K562 (cell line): ENCODE data around the gene ABCA7. TPM values are rescaled to one million over a fixed set of nuclear protein-coding genes. Genes with fewer than 3 reads are reported as not detected.

Source experiments
- CBX5 ChIP-seq: IDR thresholded peaks from 2 replicates; pipeline ENCODE4 v1.6.1; 2014; ENCODE audit warnings: low read depth, borderline replicate concordance
- FOXA3 ChIP-seq, 2 experiments: fragments of 450-650 bp in 1 of 2; sonication (generic) in 1 of 2; formaldehyde crosslinking; IDR thresholded peaks in 1 of 2; conservative IDR thresholded peaks in 1 of 2; 2 replicates each; pipeline versions ENCODE4 v1.4.0 to v1.8.0; 2020 to 2022; ENCODE audit warnings: mild to moderate bottlenecking in 2 of 2, missing genetic modification reagents in 1 of 2
- GTF2F1 ChIP-seq: IDR thresholded peaks from 2 replicates; pipeline ENCODE4 v1.6.1; 2011; ENCODE audit warnings: low read depth, low read length, improper control_type of control experiment
- HINFP ChIP-seq: fragments of 450-650 bp; conservative IDR thresholded peaks from 2 replicates; pipeline ENCODE4 v1.6.1; 2016; ENCODE audit warnings: missing genetic modification characterization, low read depth, mild to moderate bottlenecking, control low read depth, missing compliant biosample characterization
- JUNB ChIP-seq: fragments of 450-650 bp; formaldehyde crosslinking; conservative IDR thresholded peaks from 2 replicates; pipeline ENCODE4 v1.4.0; 2020; ENCODE audit warnings: mild to moderate bottlenecking
- MAFK ChIP-seq: IDR thresholded peaks from 2 replicates; pipeline ENCODE4 v1.6.1; 2011; ENCODE audit warnings: low read length, improper control_type of control experiment
- MYBL2 ChIP-seq, 2 experiments: fragments of 450-650 bp in 1 of 2; sonication (generic) in 1 of 2; formaldehyde crosslinking in 1 of 2; IDR thresholded peaks; 2 replicates each; pipeline versions ENCODE4 v1.6.1 to v1.8.1; 2017 to 2022; ENCODE audit warnings: borderline replicate concordance in 1 of 2, inconsistent platforms in 1 of 2, low read depth in 1 of 2, mild to moderate bottlenecking in 1 of 2, missing genetic modification reagents in 1 of 2, moderate library complexity in 1 of 2
- RUNX1 ChIP-seq: sonication (generic); IDR thresholded peaks from 2 replicates; pipeline ENCODE4 v1.6.1; 2016; ENCODE audit warnings: antibody characterized with exemption, low read depth
- ZBTB11 ChIP-seq, 3 experiments: fragments of 200-800 bp in 1 of 3; fragments of 250-450 bp in 1 of 3; fragments of 450-650 bp in 1 of 3; sonication (Bioruptor Pico) in 1 of 3; sonication (Bioruptor generic) in 1 of 3; formaldehyde crosslinking in 1 of 3; IDR thresholded peaks; 2 replicates each; pipeline versions ENCODE4 v1.6.1 to v1.8.0; 2016 to 2022; ENCODE audit warnings: mild to moderate bottlenecking in 2 of 3, missing genetic modification characterization in 2 of 3, missing compliant biosample characterization in 1 of 3, moderate library complexity in 1 of 3
- ZBTB43 ChIP-seq: sonication (generic); formaldehyde crosslinking; IDR thresholded peaks from 2 replicates; pipeline ENCODE4 v1.8.0; 2023; ENCODE audit warnings: mild to moderate bottlenecking, missing genetic modification reagents
- ZNF174 ChIP-seq: fragments of 250-450 bp; sonication (Bioruptor Pico); IDR thresholded peaks from 2 replicates; pipeline ENCODE4 v1.4.0; 2020; ENCODE audit warnings: mild to moderate bottlenecking
- ZNF407 ChIP-seq: fragments of 450-650 bp; IDR thresholded peaks from 2 replicates; pipeline ENCODE4 v1.6.1; 2016; ENCODE audit warnings: low read depth
- polyA plus RNA-seq, 8 experiments: library from polyadenylated mRNA; depleted of rRNA in 4 of 8; stranded (reverse) in 5 of 8; unstranded in 3 of 8; fragments of >200 nt; fragmentation: Nextera tagmentation in 2 of 8; fragmentation: Illumina TruSeq in 1 of 8; extraction: Ambion mirVana in 2 of 8; extraction: Trizol in 1 of 8; gene quantifications; 2 replicates each; pipeline versions ENCODE4 v1.2.1 to v1.2.3, GENCODE V29; 2011 to 2014; ENCODE audit warnings: inconsistent platforms in 1 of 8, missing spikeins in 1 of 8
- total RNA-seq, 7 experiments: library from RNA; depleted of rRNA in 6 of 7; stranded (reverse); fragments of >200 nt in 6 of 7; fragmentation: Illumina TruSeq in 2 of 7; extraction: Trizol in 2 of 7; gene quantifications; 2 replicates each; pipeline versions ENCODE4 v1.2.1 to v1.2.3, GENCODE V29; 2011 to 2021; ENCODE audit warnings: low replicate concordance in 1 of 7

ABCA7 gene
- total and polyA plus RNA-seq, 9 of the 15 experiments (the other 6 are each of a cell fraction or from before 2014, with no cell fraction given): 2.3 to 96.1 (median 31.2) TPM

- TF ChIP-seq ZNF407 (no peak), JUNB (CRISPR knock-in tag) (no peak), ZBTB43 (CRISPR knock-in tag) (no peak), GTF2F1 (peak; percentile 89), RUNX1 (no peak), ZBTB11 (CRISPR knock-in tag; IDR thresholded peaks at IDR 0.05) (no peak), CBX5 (no peak), HINFP (no peak), MAFK (no peak), ZNF174 (CRISPR knock-in tag) (no peak), FOXA3 (CRISPR knock-in tag; conservative IDR thresholded peaks at IDR 0.05 in 1 of 2, IDR thresholded peaks at IDR 0.05 in 1 of 2) (no peak; a peak in 1 of 4 replicates), MYBL2 (IDR thresholded peaks at IDR 0.05; ENCODE audit: low read depth) (no peak), MYBL2 (CRISPR knock-in tag; IDR thresholded peaks at IDR 0.05; ENCODE audit: borderline replicate concordance) (no peak)
These were observed 63.9 kb downstream of the ABCA7 start, which contains the start of gene GPX4 (continued) for GRCh38 chr19:1103708-1104310.
